ENCODE data around the gene MGAT4B.

DNA sequence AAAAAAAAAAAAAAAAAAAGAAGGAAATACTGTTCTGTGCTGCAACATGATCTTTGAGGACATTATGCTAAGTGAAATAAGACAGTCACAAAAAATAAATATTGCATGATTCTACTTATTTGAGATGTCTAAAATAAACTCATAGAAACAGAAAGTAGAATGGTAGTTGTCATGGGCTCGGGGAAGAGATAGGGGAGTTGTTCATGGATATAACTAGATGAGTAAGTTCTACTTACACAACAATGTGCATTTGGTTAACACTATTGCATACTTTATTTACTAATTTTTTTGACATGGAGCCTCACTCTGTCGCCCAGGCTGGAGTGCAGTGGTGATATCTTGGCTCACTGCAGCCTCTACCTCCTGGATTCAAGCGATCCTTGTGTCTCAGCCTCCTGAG lies 58.9 kb downstream of the MGAT4B start:
- TF ChIP-seq, protein P1, sequence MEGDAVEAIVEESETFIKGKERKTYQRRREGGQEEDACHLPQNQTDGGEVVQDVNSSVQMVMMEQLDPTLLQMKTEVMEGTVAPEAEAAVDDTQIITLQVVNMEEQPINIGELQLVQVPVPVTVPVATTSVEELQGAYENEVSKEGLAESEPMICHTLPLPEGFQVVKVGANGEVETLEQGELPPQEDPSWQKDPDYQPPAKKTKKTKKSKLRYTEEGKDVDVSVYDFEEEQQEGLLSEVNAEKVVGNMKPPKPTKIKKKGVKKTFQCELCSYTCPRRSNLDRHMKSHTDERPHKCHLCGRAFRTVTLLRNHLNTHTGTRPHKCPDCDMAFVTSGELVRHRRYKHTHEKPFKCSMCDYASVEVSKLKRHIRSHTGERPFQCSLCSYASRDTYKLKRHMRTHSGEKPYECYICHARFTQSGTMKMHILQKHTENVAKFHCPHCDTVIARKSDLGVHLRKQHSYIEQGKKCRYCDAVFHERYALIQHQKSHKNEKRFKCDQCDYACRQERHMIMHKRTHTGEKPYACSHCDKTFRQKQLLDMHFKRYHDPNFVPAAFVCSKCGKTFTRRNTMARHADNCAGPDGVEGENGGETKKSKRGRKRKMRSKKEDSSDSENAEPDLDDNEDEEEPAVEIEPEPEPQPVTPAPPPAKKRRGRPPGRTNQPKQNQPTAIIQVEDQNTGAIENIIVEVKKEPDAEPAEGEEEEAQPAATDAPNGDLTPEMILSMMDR (IDR thresholded peaks at IDR 0.05 in 2 of 3, conservative IDR thresholded peaks at IDR 0.05 in 1 of 3; ENCODE audit: borderline replicate concordance in 1 of 3, insufficient read depth in 1 of 3, low read depth in 2 of 3, low read length in 2 of 3): no peak
- TF ChIP-seq POLR2A (IDR thresholded peaks at IDR 0.05; ENCODE audit: borderline replicate concordance, extremely low read depth, insufficient read depth, insufficient read length) (no peak), POLR2AphosphoS5 (IDR thresholded peaks at IDR 0.05; ENCODE audit: low read depth, low read length) (no peak), YY1 (IDR thresholded peaks at IDR 0.05; ENCODE audit: extremely low read depth, insufficient replicate concordance, low read depth, low read length) (no peak), RAD21 (IDR thresholded peaks at IDR 0.05; ENCODE audit: low read depth) (no peak), JUND (IDR thresholded peaks at IDR 0.05) (no peak)
- TF ChIP-seq, protein P2, sequence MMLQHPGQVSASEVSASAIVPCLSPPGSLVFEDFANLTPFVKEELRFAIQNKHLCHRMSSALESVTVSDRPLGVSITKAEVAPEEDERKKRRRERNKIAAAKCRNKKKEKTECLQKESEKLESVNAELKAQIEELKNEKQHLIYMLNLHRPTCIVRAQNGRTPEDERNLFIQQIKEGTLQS (IDR thresholded peaks at IDR 0.05): no peak
- TF ChIP-seq, protein P3, sequence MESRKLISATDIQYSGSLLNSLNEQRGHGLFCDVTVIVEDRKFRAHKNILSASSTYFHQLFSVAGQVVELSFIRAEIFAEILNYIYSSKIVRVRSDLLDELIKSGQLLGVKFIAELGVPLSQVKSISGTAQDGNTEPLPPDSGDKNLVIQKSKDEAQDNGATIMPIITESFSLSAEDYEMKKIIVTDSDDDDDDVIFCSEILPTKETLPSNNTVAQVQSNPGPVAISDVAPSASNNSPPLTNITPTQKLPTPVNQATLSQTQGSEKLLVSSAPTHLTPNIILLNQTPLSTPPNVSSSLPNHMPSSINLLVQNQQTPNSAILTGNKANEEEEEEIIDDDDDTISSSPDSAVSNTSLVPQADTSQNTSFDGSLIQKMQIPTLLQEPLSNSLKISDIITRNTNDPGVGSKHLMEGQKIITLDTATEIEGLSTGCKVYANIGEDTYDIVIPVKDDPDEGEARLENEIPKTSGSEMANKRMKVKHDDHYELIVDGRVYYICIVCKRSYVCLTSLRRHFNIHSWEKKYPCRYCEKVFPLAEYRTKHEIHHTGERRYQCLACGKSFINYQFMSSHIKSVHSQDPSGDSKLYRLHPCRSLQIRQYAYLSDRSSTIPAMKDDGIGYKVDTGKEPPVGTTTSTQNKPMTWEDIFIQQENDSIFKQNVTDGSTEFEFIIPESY (IDR thresholded peaks at IDR 0.05; ENCODE audit: extremely low read depth, insufficient replicate concordance, low read length): no peak

Measured in HCT116 (cell line).